HepG2 (cell line): ENCODE data around the gene GPC2.

ENCODE experiments used
- CTCF ChIP-seq: sonication (generic); formaldehyde crosslinking; IDR thresholded peaks from 2 replicates; pipeline ENCODE4 v1.5.0; 2020; ENCODE audit warnings: mild to moderate bottlenecking, missing genetic modification reagents, moderate library complexity
- EZH2 ChIP-seq: conservative IDR thresholded peaks from 2 replicates; pipeline ENCODE4 v1.6.1; 2012; ENCODE audit warnings: mild to moderate bottlenecking, low read depth, low read length, moderate library complexity
- RAD21 ChIP-seq: fragments of 450-650 bp; formaldehyde crosslinking; IDR thresholded peaks from 2 replicates; pipeline ENCODE4 v1.5.0; 2020; ENCODE audit warnings: mild to moderate bottlenecking
- ZNF766 ChIP-seq: sonication (generic); formaldehyde crosslinking; IDR thresholded peaks from 2 replicates; pipeline ENCODE4 v1.5.0; 2020; ENCODE audit warnings: missing genetic modification reagents, borderline replicate concordance
- TF ChIP-seq, protein P1 (sequence below): fragments of 450-650 bp; IDR thresholded peaks from 2 replicates; pipeline ENCODE4 v1.6.1; 2016

DNA sequence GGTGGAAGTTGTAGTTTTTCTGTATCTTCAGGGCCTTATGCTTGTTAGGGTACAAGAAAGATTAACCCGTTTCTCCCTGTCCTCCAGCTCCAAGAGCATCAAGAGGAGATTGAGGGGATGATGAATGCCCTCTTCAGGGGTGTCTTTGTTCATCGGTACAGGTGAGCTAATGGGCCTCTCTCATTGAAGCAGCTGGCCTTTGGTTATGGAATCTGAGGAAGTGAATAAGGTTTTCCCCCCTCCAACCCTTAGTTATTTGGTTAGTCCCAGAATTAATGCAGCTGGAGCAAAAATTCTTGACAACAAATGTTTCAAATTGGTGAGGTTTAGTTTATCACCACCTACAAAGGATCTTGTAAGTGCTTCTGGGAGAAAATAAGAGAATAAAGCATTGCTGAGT, 18.0 kb upstream of the GPC2 start:
- TF ChIP-seq, protein P1, sequence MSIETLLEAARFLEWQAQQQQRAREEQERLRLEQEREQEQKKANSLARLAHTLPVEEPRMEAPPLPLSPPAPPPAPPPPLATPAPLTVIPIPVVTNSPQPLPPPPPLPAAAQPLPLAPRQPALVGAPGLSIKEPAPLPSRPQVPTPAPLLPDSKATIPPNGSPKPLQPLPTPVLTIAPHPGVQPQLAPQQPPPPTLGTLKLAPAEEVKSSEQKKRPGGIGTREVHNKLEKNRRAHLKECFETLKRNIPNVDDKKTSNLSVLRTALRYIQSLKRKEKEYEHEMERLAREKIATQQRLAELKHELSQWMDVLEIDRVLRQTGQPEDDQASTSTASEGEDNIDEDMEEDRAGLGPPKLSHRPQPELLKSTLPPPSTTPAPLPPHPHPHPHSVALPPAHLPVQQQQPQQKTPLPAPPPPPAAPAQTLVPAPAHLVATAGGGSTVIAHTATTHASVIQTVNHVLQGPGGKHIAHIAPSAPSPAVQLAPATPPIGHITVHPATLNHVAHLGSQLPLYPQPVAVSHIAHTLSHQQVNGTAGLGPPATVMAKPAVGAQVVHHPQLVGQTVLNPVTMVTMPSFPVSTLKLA = no peak
- TF ChIP-seq ZNF766 (CRISPR knock-in tag) (no peak), RAD21 (CRISPR knock-in tag) (no peak), CTCF (CRISPR knock-in tag) (no peak), EZH2 (no peak)
